GM19351 (cell line): ENCODE data around the gene NPFF.

Source experiments
- ATAC-seq: cut with Tn5 transposase; IDR thresholded peaks from one replicate; pipeline ENCODE4 v1.9.1; 2021; ENCODE audit warnings: mild to moderate bottlenecking, moderate library complexity; ENCODE audit not compliant: unreplicated experiment

The NPFF gene

DNA sequence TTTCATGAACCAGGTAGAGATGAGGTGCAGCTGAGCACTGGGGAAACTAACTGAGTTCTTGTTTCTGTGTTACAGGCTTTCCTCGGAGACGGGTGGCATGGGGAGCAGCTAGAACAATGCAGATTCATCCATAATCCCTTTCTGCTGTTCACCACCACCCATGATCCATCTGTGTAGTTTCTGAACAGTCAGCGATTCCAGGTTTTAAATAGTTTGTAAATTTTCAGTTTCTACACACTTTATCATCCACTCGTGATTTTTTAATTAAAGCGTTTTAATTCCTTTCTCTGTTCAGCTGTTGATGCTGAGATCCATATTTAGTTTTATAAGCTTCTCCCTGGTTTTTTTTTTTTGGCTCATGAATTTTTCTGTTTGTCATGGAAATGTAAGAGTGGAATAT lies 28.0 kb downstream of the NPFF start:
- ATAC-seq: no peak

DNA sequence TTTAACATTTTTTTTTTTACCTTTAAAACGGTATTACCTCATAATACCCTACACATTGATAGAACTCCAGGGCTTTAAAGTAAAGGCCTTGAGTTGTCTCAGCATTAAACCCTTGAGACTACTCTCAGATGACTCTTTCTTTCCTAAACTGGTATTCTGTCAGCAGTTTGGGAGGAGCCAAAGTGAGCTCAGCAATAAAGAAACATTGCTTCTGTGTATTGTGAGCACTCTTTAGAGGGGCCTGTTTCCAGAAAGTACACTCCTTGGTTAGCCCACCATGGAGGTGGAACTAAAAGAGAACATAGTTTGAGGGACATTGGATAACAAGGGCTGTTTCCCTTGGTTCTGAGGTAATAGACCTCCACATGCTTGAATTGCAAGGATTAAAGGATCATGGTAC lies 28.4 kb downstream of the NPFF start:
- ATAC-seq: no peak

DNA sequence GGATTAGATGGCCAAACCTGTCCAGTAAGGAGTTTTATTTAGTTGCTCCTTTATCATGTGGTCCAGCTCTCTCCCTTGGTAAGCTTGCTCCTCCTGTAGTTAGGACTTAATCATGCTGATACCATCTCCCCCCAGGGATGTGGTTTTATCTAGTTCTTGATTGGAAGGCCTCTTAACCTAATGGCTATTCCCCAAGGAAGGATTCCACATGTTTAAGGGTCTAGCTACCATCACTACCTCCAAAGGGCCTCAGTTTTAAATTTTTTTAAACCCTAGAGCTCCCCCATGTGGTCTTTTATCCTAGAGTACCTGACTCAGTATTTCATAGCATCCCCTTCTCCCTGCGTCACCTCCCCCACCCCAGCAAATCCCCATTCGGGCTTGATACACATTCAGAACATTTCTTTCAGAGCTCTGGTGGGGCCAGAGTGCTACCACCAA lies 30.5 kb downstream of the NPFF start:
- no peak for ATAC-seq

- ATAC-seq: no peak
These were observed 32.5 kb downstream of the NPFF start for GRCh38 chr12:53474819-53475218.

GRCh38 chr12:53474077-53474476 lies 33.2 kb downstream of the NPFF start:
- ATAC-seq: no peak

- ATAC-seq: no peak
These were observed 35.2 kb downstream of the NPFF start for GRCh38 chr12:53472056-53472582.

GRCh38 chr12:53468282-53468681 lies 39.0 kb downstream of the NPFF start:
- no peak for ATAC-seq

- no peak for ATAC-seq
These were observed 39.4 kb downstream of the NPFF start for GRCh38 chr12:53467880-53468279.

- ATAC-seq: no peak
These were observed 40.2 kb downstream of the NPFF start for GRCh38 chr12:53467082-53467481.

DNA sequence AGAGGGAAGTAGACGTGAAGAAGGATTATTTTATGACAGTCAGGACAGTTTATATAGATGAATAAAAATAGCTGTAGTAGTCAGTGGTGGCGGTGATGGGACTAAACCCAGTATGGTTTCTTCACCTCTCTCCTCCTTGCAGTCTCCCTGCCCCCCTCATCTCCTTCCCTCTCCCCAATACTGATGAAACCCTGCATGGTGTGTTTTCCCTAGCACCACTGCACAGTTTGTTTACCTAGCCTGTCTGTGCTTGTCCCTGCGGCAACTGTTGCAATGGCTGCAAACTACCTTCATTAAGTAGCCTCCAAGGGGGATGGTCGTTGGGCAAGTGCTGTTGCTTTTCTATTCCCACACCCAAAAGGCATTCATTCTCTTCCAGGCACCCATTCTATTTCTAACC lies 40.6 kb downstream of the NPFF start:
- no peak for ATAC-seq

DNA sequence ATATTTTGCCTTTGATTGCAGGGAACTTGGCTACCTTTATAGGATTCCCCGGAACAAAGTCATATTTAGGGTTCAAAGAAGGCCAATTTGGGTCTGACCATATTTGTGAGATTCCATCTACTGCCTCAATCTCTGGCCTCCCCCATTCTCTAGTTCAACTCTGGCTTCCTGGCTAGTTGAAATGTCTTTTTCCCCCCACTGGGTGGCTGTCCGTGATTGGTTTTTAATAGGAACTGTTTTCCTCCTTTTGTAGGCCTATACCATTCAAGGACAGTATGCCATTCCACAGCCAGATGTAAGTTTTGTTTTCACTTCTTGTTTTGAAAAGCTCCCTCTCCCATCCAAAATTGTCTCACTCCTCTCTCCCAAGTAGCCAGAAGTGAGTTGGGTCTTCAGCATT lies 41.6 kb downstream of the NPFF start:
- no peak for ATAC-seq

DNA sequence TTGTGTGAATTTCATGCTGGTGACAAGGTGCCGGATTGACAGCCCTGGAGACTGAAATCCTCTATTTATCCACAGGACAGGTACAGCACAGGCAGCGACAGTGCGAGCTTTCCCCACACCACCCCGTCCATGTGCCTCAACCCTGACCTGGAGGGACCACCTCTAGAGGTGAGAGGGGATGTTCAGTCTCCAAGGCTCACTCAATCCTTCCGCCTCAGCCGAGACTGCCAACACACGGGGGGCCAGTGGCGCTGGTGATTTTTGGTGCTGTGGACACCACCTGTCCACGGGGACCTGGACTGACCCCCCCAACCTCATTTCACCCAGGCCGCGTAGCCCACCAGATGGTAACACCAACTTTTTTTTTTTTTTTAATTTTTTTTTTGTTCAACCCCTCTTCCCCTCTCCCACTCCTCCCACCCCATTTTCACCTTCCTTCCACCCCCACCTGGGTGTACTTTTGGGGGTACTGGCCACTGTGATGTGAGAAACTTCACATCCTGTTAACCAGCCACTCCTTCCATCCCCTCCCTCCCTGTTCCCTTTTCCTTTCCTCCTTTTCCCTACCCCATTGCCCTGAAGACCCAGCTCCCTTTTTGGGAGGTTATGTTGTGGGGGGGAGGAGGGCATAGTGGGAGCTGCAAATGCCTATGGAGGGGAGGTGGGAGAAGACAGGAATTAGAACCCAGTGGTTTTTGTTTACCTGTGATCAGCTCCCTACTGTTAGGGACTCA lies 42.4 kb downstream of the NPFF start:
- ATAC-seq: no peak

- no peak for ATAC-seq
These were observed 43.3 kb downstream of the NPFF start for GRCh38 chr12:53463802-53464560.

DNA sequence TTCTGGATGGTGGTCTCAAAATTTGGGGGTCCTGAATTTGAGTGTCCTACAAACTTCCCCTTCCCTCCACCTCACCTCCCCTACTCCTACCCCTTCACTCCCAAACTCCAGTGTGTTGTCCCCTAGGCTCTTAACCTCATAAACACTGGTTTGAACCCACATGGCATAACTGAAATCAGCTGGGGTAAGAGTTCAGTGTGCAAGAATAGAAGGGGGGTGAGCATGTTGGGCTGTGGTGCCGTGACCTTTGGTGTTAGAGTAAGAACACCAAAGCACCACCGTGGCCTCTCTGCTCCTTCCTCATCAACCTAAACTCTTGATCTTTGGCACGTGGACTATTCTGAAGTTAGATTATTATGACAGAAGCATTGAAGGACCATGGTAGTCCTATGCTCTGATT lies 44.3 kb downstream of the NPFF start:
- no peak for ATAC-seq

DNA sequence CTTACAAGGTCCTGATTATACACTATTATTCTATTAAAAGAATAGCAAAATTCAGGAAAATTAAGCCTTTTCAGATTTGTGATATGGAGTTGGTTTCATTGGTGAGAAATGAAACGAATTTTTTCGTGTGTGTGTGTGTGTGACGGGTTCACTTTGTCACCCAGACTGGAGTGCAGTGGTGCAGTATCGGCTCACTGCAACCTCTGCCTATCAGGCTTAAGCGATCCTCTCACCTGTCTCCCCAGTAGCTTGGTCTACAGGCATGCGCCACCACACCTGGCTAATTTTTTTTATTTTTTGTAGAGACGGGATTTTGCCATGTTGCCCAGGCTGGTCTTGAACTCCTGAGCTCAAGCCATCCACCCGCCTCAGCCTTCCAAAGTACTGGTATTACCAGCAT lies 45.7 kb downstream of the NPFF start:
- no peak for ATAC-seq

GRCh38 chr12:53461059-53461458 lies 46.2 kb downstream of the NPFF start:
- ATAC-seq: no peak

DNA sequence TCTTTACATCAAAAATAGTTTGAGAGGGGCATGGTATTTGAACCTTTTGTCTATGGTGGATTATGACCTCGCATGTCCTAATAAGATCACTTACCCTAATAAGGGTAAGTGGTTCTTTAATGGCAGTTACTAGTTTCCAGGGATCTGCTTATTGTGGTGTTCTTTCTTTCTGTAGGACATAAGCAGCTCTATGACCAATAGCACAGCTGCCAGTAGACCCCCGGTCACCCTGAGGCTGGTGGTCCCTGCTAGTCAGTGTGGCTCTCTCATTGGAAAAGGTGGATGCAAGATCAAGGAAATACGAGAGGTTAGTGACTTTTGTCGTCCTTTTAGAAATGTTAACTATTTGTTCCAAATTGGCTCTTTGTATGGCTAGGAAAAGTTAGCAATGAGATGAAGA lies 48.2 kb downstream of the NPFF start:
- no peak for ATAC-seq
